GM12878 (cell line): ENCODE data around the gene GPI.

Experiments used
- BCLAF1 ChIP-seq: fragments of 450-650 bp; IDR thresholded peaks from 2 replicates; pipeline ENCODE4 v1.6.1; 2017; ENCODE audit warnings: antibody characterized with exemption, mild to moderate bottlenecking, moderate library complexity
- CTCF ChIP-seq, 3 experiments: IDR thresholded peaks in 2 of 3; conservative IDR thresholded peaks in 1 of 3; 2 replicates each; pipeline ENCODE4 v1.5.1; 2011; ENCODE audit warnings: low read depth in 3 of 3, low read length in 3 of 3, mild to moderate bottlenecking in 3 of 3, control low read depth in 2 of 3, moderate library complexity in 2 of 3, inconsistent platforms in 1 of 3, mixed read lengths in 1 of 3; ENCODE audit not compliant: control insufficient read depth in 2 of 3, insufficient read depth in 1 of 3; ENCODE audit errors: extremely low read depth in 1 of 3
- JUND ChIP-seq: IDR thresholded peaks from 2 replicates; pipeline ENCODE4 v1.6.1; 2012; ENCODE audit warnings: low read depth, mild to moderate bottlenecking, low read length, improper control_type of control experiment, moderate library complexity
- NRF1 ChIP-seq: conservative IDR thresholded peaks from 2 replicates; pipeline ENCODE4 v1.6.1; 2011; ENCODE audit warnings: mild to moderate bottlenecking, low read depth, low read length, improper control_type of control experiment
- POLR2A ChIP-seq: IDR thresholded peaks from 2 replicates; pipeline ENCODE4 v1.6.1; 2011; ENCODE audit warnings: low read depth, mild to moderate bottlenecking, low read length
- POLR2AphosphoS5 ChIP-seq: IDR thresholded peaks from 2 replicates; pipeline ENCODE4 v1.6.1; 2011; ENCODE audit warnings: mild to moderate bottlenecking, low read length, inconsistent platforms
- RELA ChIP-seq: fragments of 450-650 bp; IDR thresholded peaks from 2 replicates; pipeline ENCODE4 v1.8.0; 2014; ENCODE audit warnings: borderline replicate concordance; ENCODE audit not compliant: partially characterized antibody
- REST ChIP-seq: IDR thresholded peaks from 2 replicates; pipeline ENCODE4 v1.6.1; 2012; ENCODE audit warnings: mild to moderate bottlenecking, low read depth, low read length
- TAF1 ChIP-seq: IDR thresholded peaks from 2 replicates; pipeline ENCODE4 v1.6.1; 2011; ENCODE audit warnings: mild to moderate bottlenecking, low read depth, low read length, borderline replicate concordance
- TCF7 ChIP-seq: IDR thresholded peaks from 2 replicates; pipeline ENCODE4 v1.6.1; 2014; ENCODE audit warnings: antibody characterized with exemption, borderline replicate concordance

- no peak for TF ChIP-seq TAF1
- TF ChIP-seq CTCF (IDR thresholded peaks at IDR 0.05 in 2 of 3, conservative IDR thresholded peaks at IDR 0.05 in 1 of 3; ENCODE audit: control insufficient read depth in 2 of 3, extremely low read depth in 1 of 3, insufficient read depth in 1 of 3, low read depth in 3 of 3, low read length in 3 of 3), result peak; percentile 81 to 88 (median 86)
- no peak for TF ChIP-seq POLR2A
- TF ChIP-seq RELA, result no peak
- no peak for TF ChIP-seq REST
- TF ChIP-seq POLR2AphosphoS5, result no peak
- TF ChIP-seq JUND, result no peak
- no peak for TF ChIP-seq TCF7
- no peak for TF ChIP-seq NRF1
- TF ChIP-seq BCLAF1, result no peak
Observed at GRCh38 chr19:34430738-34431625, 66.0 kb downstream of the GPI start.
